H9 (cell line): ENCODE data around the gene PRSS57. TPM values are rescaled to one million over a fixed set of nuclear protein-coding genes. Genes with fewer than 3 reads are reported as not detected.
"Not testable (repeated sequence)": the region's sequence is repeated elsewhere in the genome, so short reads cannot be mapped to it uniquely, and the experiment has no call there.

Source experiments
- DNase-seq: peaks from one replicate; pipeline ENCODE4 v3.0.0-alpha.2; 2017
- H2AFZ ChIP-seq: one replicate; pipeline ENCODE4 v1.6.1; 2013; ENCODE audit warnings: mild to moderate bottlenecking, low read length, control low read depth, moderate library complexity
- H2AK5ac ChIP-seq: 2 replicates; pipeline ENCODE4 v1.6.1; 2013; ENCODE audit warnings: low read length, control low read depth, mixed read lengths; ENCODE audit not compliant: insufficient read length
- H2BK120ac ChIP-seq: one replicate; pipeline ENCODE4 v1.6.1; 2013; ENCODE audit warnings: low read depth, mild to moderate bottlenecking, low read length, control low read depth, inconsistent platforms; ENCODE audit not compliant: poor library complexity, severe bottlenecking
- H2BK12ac ChIP-seq: 2 replicates; pipeline ENCODE4 v1.6.1; 2013; ENCODE audit warnings: low read length, control low read depth, mixed read lengths, low read depth; ENCODE audit not compliant: insufficient read length
- H2BK15ac ChIP-seq: 2 replicates; pipeline ENCODE4 v1.6.1; 2013; ENCODE audit warnings: low read depth, low read length, control low read depth
- H2BK20ac ChIP-seq: one replicate; pipeline ENCODE4 v1.6.1; 2013; ENCODE audit warnings: low read depth, mild to moderate bottlenecking, low read length, control low read depth, inconsistent platforms; ENCODE audit not compliant: poor library complexity, severe bottlenecking
- H2BK5ac ChIP-seq: 2 replicates; pipeline ENCODE4 v1.6.1; 2013; ENCODE audit warnings: low read length, control low read depth, mixed read lengths; ENCODE audit not compliant: insufficient read length
- H3K14ac ChIP-seq: 2 replicates; pipeline ENCODE4 v1.6.1; 2013; ENCODE audit warnings: low read length, control low read depth; ENCODE audit not compliant: insufficient read depth
- H3K18ac ChIP-seq: 2 replicates; pipeline ENCODE4 v1.6.1; 2013; ENCODE audit warnings: low read depth, mild to moderate bottlenecking, mixed read lengths, low read length, control low read depth; ENCODE audit not compliant: insufficient read length
- H3K23ac ChIP-seq: 2 replicates; pipeline ENCODE4 v1.6.1; 2013; ENCODE audit warnings: low read length, control low read depth, mixed read lengths, low read depth; ENCODE audit not compliant: insufficient read length
- H3K23me2 ChIP-seq: 2 replicates; pipeline ENCODE4 v1.6.1; 2013; ENCODE audit warnings: low read depth, mild to moderate bottlenecking, mixed read lengths, low read length, control low read depth; ENCODE audit not compliant: insufficient read length, poor library complexity, severe bottlenecking
- H3K27ac ChIP-seq: 2 replicates; pipeline ENCODE4 v1.5.1; 2013; ENCODE audit warnings: low read length, control low read depth, mixed read lengths, low read depth; ENCODE audit not compliant: insufficient read length
- H3K27me3 ChIP-seq: 2 replicates; pipeline ENCODE4 v1.6.1; 2013; ENCODE audit warnings: low read length, control low read depth, inconsistent platforms; ENCODE audit not compliant: insufficient read depth
- H3K4ac ChIP-seq: 2 replicates; pipeline ENCODE4 v1.6.1; 2013; ENCODE audit warnings: low read depth, mild to moderate bottlenecking, control low read depth, inconsistent platforms, low read length, moderate library complexity
- H3K4me1 ChIP-seq: 2 replicates; pipeline ENCODE4 v1.6.1; 2013; ENCODE audit warnings: low read length, control low read depth, inconsistent platforms; ENCODE audit not compliant: insufficient read depth
- H3K4me2 ChIP-seq: 2 replicates; pipeline ENCODE4 v1.6.1; 2013; ENCODE audit warnings: low read length, control low read depth, mixed read lengths; ENCODE audit not compliant: insufficient read length, insufficient read depth
- H3K56ac ChIP-seq: 2 replicates; pipeline ENCODE4 v1.6.1; 2013; ENCODE audit warnings: low read depth, mild to moderate bottlenecking, mixed read lengths, low read length, control low read depth; ENCODE audit not compliant: insufficient read length
- H3K79me1 ChIP-seq: 2 replicates; pipeline ENCODE4 v1.6.1; 2013; ENCODE audit warnings: low read depth, mild to moderate bottlenecking, moderate library complexity, low read length, control low read depth, inconsistent platforms; ENCODE audit not compliant: insufficient read depth, poor library complexity, severe bottlenecking
- H3K79me2 ChIP-seq: 2 replicates; pipeline ENCODE4 v1.6.1; 2013; ENCODE audit warnings: low read length, control low read depth, inconsistent platforms; ENCODE audit not compliant: insufficient read depth
- H3K9ac ChIP-seq: 2 replicates; pipeline ENCODE4 v1.6.1; 2013; ENCODE audit warnings: low read length, control low read depth, mixed read lengths; ENCODE audit not compliant: insufficient read length; ENCODE audit errors: extremely low read depth
- H3K9me3 ChIP-seq: one replicate; pipeline ENCODE4 v1.6.1; 2013; ENCODE audit warnings: low read depth, low read length, inconsistent platforms; ENCODE audit not compliant: control insufficient read depth
- H3T11ph ChIP-seq: one replicate; pipeline ENCODE4 v1.6.1; 2013; ENCODE audit warnings: mild to moderate bottlenecking, low read length, control low read depth, inconsistent platforms
- H4K20me1 ChIP-seq: one replicate; pipeline ENCODE4 v1.6.1; 2013; ENCODE audit not compliant: control insufficient read depth, insufficient read length, insufficient read depth
- H4K5ac ChIP-seq: 2 replicates; pipeline ENCODE4 v1.6.1; 2013; ENCODE audit warnings: low read depth, mild to moderate bottlenecking, mixed read lengths, low read length, control low read depth; ENCODE audit not compliant: insufficient read length
- H4K8ac ChIP-seq: replicated peaks from 2 replicates; pipeline ENCODE4 v1.6.1; 2013; ENCODE audit warnings: low read length, control low read depth, mixed read lengths, low read depth; ENCODE audit not compliant: insufficient read length
- H4K91ac ChIP-seq: 2 replicates; pipeline ENCODE4 v1.6.1; 2013; ENCODE audit warnings: low read depth, mild to moderate bottlenecking, moderate library complexity, mixed read lengths, low read length, control low read depth; ENCODE audit not compliant: insufficient read length
- H3K27ac Mint-ChIP-seq, 3 experiments: 2 replicates in 2 of 3; 3 replicates in 1 of 3; pipeline ENCODE4 v1.8.0; 2020 to 2021; ENCODE audit warnings: mixed read lengths in 3 of 3, mild to moderate bottlenecking in 1 of 3, moderate library complexity in 1 of 3
- H3K27me3 Mint-ChIP-seq: 2 replicates; pipeline ENCODE4 v1.8.0; 2021; ENCODE audit warnings: low read depth, mild to moderate bottlenecking, moderate library complexity, mixed read lengths
- H3K36me3 Mint-ChIP-seq, 3 experiments: 2 replicates in 2 of 3; 3 replicates in 1 of 3; pipeline ENCODE4 v1.8.0; 2020 to 2021; ENCODE audit warnings: low read depth in 3 of 3, mixed read lengths in 3 of 3; ENCODE audit not compliant: insufficient read depth in 1 of 3
- H3K4me1 Mint-ChIP-seq, 2 experiments: 2 replicates each; pipeline ENCODE4 v1.8.0; 2020; ENCODE audit warnings: mixed read lengths in 2 of 2
- H3K4me3 Mint-ChIP-seq, 2 experiments: 2 replicates in 1 of 2; 3 replicates in 1 of 2; pipeline ENCODE4 v1.8.0; 2020 to 2021; ENCODE audit warnings: mild to moderate bottlenecking in 2 of 2, mixed read lengths in 2 of 2, moderate library complexity in 1 of 2
- H3K9me3 Mint-ChIP-seq, 2 experiments: 2 replicates in 1 of 2; 3 replicates in 1 of 2; pipeline ENCODE4 v1.8.0; 2020; ENCODE audit warnings: mild to moderate bottlenecking in 2 of 2, mixed read lengths in 2 of 2, moderate library complexity in 1 of 2
- WGBS: extraction: QIAGEN DNeasy Blood & Tissue Kit; methylation state at CpG from one replicate; pipeline ENCODE4 v1.1.7; 2013; ENCODE audit warnings: missing lambda C conversion rate, low lambda C conversion rate, mixed read lengths; ENCODE audit not compliant: insufficient read length; ENCODE audit errors: extremely low coverage; 5-methylcytosine and 5-hydroxymethylcytosine counted together
- total RNA-seq: library from RNA; stranded (reverse); gene quantifications from 2 replicates; pipeline ENCODE4 v1.2.1, GENCODE V29; 2021

The PRSS57 gene
- total RNA-seq, 1 experiment from 2014 or later: not detected

DNA sequence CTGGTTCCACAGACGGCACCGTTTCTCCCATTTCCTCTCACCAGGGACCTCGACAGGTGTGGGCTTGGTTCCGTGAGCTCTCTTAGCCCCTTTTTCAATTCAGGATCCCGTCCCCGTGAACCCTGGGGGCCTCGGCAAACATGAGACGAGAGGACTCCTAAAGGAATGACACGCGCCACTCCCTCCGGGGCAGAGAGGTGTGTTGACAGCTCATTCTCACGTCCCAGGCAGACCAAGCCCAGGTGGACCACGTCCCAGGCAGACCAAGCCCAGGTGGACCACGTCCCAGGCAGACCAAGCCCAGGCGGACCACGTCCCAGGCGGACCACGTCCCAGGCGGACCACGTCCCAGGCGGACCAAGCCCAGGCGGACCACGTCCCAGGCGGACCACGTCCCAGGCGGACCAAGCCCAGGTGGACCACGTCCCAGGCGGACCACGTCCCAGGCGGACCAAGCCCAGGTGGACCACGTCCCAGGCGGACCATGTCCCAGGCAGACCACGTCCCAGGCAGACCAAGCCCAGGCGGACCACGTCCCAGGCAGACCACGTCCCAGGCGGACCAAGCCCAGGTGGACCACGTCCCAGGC lies 28.2 kb downstream of the PRSS57 start:
- H4K8ac ChIP-seq, H3K23me2 ChIP-seq, H3K23ac ChIP-seq, H3K27ac ChIP-seq, H2BK15ac ChIP-seq, H4K91ac ChIP-seq, H3K79me2 ChIP-seq, H2BK120ac ChIP-seq, H3K56ac ChIP-seq, H3K9me3 ChIP-seq, H3K4me2 ChIP-seq, H3K27me3 ChIP-seq, H3K4me3 Mint-ChIP-seq, H4K20me1 ChIP-seq, H2AK5ac ChIP-seq, H3K4me1 Mint-ChIP-seq, H3K27ac Mint-ChIP-seq, H3K18ac ChIP-seq, H3T11ph ChIP-seq, H2BK12ac ChIP-seq, H3K36me3 Mint-ChIP-seq, DNase-seq, H3K14ac ChIP-seq, H4K5ac ChIP-seq, H2BK20ac ChIP-seq, H2BK5ac ChIP-seq, H3K9ac ChIP-seq, H3K4me1 ChIP-seq, H3K79me1 ChIP-seq, H3K4ac ChIP-seq, H2AFZ ChIP-seq: not testable (repeated sequence)
- peaks cover 10 to 14% of the 10 kb centered on the region in 2 experiments for H3K9me3 Mint-ChIP-seq
- H3K27me3 Mint-ChIP-seq: peaks cover 33% of the 10 kb centered on the region
- no CpG with 5 or more reads among the region's 38 CpGs for WGBS
